GM12878 (cell line): ENCODE results near the gene PLAAT3. TPM values are rescaled to one million over a fixed set of nuclear protein-coding genes. Genes with fewer than 3 reads are reported as not detected.

Experiments used
- ATF2 ChIP-seq: IDR thresholded peaks from 2 replicates; pipeline ENCODE4 v1.6.1; 2012; ENCODE audit warnings: low read length, inconsistent platforms
- CHD4 ChIP-seq: fragments of 200-600 bp; sonication (generic); IDR thresholded peaks from 2 replicates; pipeline ENCODE4 v1.6.1; 2016; ENCODE audit warnings: mild to moderate bottlenecking
- EP300 ChIP-seq, 2 experiments: fragments of 150-350 bp in 1 of 2; IDR thresholded peaks; 2 replicates each; pipeline ENCODE4 v1.6.1; 2011 to 2012; ENCODE audit warnings: low read depth in 2 of 2, low read length in 2 of 2, borderline replicate concordance in 1 of 2, improper control_type of control experiment in 1 of 2, inconsistent platforms in 1 of 2; ENCODE audit not compliant: control insufficient read depth in 1 of 2
- MEF2A ChIP-seq: IDR thresholded peaks from 2 replicates; pipeline ENCODE4 v1.6.1; 2011; ENCODE audit warnings: low read depth, mild to moderate bottlenecking, low read length, moderate library complexity; ENCODE audit not compliant: insufficient read depth
- MTA3 ChIP-seq: IDR thresholded peaks from 2 replicates; pipeline ENCODE4 v1.6.1; 2012; ENCODE audit warnings: low read length, inconsistent platforms, borderline replicate concordance
- NBN ChIP-seq: fragments of 450-650 bp; IDR thresholded peaks from 2 replicates; pipeline ENCODE4 v1.6.1; 2016
- POU2F2 ChIP-seq: IDR thresholded peaks from 3 replicates; pipeline ENCODE4 v1.6.1; 2011; ENCODE audit warnings: low read depth, mild to moderate bottlenecking, low read length, borderline replicate concordance
- RBBP5 ChIP-seq: fragments of 200-600 bp; sonication (generic); conservative IDR thresholded peaks from 2 replicates; pipeline ENCODE4 v1.6.1; 2016
- SMC3 ChIP-seq: IDR thresholded peaks from 2 replicates; pipeline ENCODE4 v1.6.1; 2011; ENCODE audit warnings: low read length, improper control_type of control experiment, borderline replicate concordance
- SUPT20H ChIP-seq: IDR thresholded peaks from 2 replicates; pipeline ENCODE4 v1.6.1; 2011; ENCODE audit warnings: low read depth, mild to moderate bottlenecking, low read length, moderate library complexity, borderline replicate concordance; ENCODE audit not compliant: control insufficient read depth
- WRNIP1 ChIP-seq: IDR thresholded peaks from 2 replicates; pipeline ENCODE4 v1.6.1; 2011; ENCODE audit warnings: low read depth, low read length, improper control_type of control experiment, borderline replicate concordance
- ZSCAN29 ChIP-seq: fragments of 450-650 bp; IDR thresholded peaks from 2 replicates; pipeline ENCODE4 v1.6.1; 2017; ENCODE audit warnings: mild to moderate bottlenecking, moderate library complexity
- polyA plus RNA-seq, 11 experiments: library from polyadenylated mRNA; depleted of rRNA in 4 of 11; unstranded in 6 of 11; stranded (reverse) in 5 of 11; fragments of >200 nt; fragmentation: Nextera tagmentation in 4 of 11; fragmentation: Illumina TruSeq in 1 of 11; extraction: Ambion mirVana in 4 of 11; extraction: Trizol in 1 of 11; gene quantifications; 1 replicate in 1 of 11; 2 replicates in 10 of 11; pipeline versions ENCODE4 v1.2.1 to v1.2.3, GENCODE V29; 2011 to 2016; ENCODE audit warnings: inconsistent platforms in 2 of 11, missing spikeins in 2 of 11, low read depth in 1 of 11
- total RNA-seq, 4 experiments: library from RNA; depleted of rRNA in 3 of 4; stranded (reverse); fragments of >200 nt in 3 of 4; fragmentation: Illumina TruSeq in 1 of 4; extraction: Trizol in 1 of 4; gene quantifications; 2 replicates each; pipeline versions ENCODE4 v1.2.1 to v1.2.3, GENCODE V29; 2013 to 2021
- TF ChIP-seq, protein P1 (sequence below): fragments of 450-650 bp; IDR thresholded peaks from 2 replicates; pipeline ENCODE4 v1.6.1; 2017; ENCODE audit warnings: mild to moderate bottlenecking, low read depth, inconsistent platforms; ENCODE audit not compliant: poor library complexity, severe bottlenecking
- TF ChIP-seq, protein P2 (sequence below): fragments of 450-650 bp; IDR thresholded peaks from 2 replicates; pipeline ENCODE4 v1.6.1; 2016; ENCODE audit warnings: mild to moderate bottlenecking
- TF ChIP-seq, protein P3 (sequence below): fragments of 150-350 bp; IDR thresholded peaks from 2 replicates; pipeline ENCODE4 v1.6.1; 2016; ENCODE audit warnings: low read depth, low read length
- TF ChIP-seq, protein P4 (sequence below): fragments of 450-650 bp; formaldehyde crosslinking; IDR thresholded peaks from 2 replicates; pipeline ENCODE4 v1.4.0; 2020; ENCODE audit warnings: mild to moderate bottlenecking, moderate library complexity

Gene PLAAT3
- total and polyA plus RNA-seq, 10 of the 15 experiments (the other 5 are each of a cell fraction or from before 2014, with no cell fraction given) = 4.8 to 37.0 (median 14.8) TPM

GRCh38 chr11:63567044-63567840 lies 47.0 kb downstream of the PLAAT3 start (continued):
- TF ChIP-seq, protein P1, sequence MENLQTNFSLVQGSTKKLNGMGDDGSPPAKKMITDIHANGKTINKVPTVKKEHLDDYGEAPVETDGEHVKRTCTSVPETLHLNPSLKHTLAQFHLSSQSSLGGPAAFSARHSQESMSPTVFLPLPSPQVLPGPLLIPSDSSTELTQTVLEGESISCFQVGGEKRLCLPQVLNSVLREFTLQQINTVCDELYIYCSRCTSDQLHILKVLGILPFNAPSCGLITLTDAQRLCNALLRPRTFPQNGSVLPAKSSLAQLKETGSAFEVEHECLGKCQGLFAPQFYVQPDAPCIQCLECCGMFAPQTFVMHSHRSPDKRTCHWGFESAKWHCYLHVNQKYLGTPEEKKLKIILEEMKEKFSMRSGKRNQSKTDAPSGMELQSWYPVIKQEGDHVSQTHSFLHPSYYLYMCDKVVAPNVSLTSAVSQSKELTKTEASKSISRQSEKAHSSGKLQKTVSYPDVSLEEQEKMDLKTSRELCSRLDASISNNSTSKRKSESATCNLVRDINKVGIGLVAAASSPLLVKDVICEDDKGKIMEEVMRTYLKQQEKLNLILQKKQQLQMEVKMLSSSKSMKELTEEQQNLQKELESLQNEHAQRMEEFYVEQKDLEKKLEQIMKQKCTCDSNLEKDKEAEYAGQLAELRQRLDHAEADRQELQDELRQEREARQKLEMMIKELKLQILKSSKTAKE = peak; percentile 96
- TF ChIP-seq SUPT20H (no peak), RBBP5 (no peak), POU2F2 (peak; percentile 79; the same call in 2 of the 3 replicates), WRNIP1 (no peak), NBN (peak; percentile 95), EP300 (IDR thresholded peaks at IDR 0.05; ENCODE audit: borderline replicate concordance in 1 of 2, control insufficient read depth in 1 of 2, low read depth in 2 of 2, low read length in 2 of 2) (peak; percentile 92 to 99), CHD4 (no peak), SMC3 (no peak), ZSCAN29 (no peak), ATF2 (peak; percentile 88; the same call in 1 of the 2 replicates), MTA3 (no peak), MEF2A (0 out of 2 replicates have a peak, but pooled peaks have one; percentile 18)
- TF ChIP-seq, protein P2, sequence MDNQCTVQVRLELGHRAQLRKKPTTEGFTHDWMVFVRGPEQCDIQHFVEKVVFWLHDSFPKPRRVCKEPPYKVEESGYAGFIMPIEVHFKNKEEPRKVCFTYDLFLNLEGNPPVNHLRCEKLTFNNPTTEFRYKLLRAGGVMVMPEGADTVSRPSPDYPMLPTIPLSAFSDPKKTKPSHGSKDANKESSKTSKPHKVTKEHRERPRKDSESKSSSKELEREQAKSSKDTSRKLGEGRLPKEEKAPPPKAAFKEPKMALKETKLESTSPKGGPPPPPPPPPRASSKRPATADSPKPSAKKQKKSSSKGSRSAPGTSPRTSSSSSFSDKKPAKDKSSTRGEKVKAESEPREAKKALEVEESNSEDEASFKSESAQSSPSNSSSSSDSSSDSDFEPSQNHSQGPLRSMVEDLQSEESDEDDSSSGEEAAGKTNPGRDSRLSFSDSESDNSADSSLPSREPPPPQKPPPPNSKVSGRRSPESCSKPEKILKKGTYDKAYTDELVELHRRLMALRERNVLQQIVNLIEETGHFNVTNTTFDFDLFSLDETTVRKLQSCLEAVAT = 0 out of 2 replicates have a peak, but pooled peaks have one; percentile 37
- TF ChIP-seq, protein P3, sequence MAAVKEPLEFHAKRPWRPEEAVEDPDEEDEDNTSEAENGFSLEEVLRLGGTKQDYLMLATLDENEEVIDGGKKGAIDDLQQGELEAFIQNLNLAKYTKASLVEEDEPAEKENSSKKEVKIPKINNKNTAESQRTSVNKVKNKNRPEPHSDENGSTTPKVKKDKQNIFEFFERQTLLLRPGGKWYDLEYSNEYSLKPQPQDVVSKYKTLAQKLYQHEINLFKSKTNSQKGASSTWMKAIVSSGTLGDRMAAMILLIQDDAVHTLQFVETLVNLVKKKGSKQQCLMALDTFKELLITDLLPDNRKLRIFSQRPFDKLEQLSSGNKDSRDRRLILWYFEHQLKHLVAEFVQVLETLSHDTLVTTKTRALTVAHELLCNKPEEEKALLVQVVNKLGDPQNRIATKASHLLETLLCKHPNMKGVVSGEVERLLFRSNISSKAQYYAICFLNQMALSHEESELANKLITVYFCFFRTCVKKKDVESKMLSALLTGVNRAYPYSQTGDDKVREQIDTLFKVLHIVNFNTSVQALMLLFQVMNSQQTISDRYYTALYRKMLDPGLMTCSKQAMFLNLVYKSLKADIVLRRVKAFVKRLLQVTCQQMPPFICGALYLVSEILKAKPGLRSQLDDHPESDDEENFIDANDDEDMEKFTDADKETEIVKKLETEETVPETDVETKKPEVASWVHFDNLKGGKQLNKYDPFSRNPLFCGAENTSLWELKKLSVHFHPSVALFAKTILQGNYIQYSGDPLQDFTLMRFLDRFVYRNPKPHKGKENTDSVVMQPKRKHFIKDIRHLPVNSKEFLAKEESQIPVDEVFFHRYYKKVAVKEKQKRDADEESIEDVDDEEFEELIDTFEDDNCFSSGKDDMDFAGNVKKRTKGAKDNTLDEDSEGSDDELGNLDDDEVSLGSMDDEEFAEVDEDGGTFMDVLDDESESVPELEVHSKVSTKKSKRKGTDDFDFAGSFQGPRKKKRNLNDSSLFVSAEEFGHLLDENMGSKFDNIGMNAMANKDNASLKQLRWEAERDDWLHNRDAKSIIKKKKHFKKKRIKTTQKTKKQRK = no peak
- TF ChIP-seq, protein P4, sequence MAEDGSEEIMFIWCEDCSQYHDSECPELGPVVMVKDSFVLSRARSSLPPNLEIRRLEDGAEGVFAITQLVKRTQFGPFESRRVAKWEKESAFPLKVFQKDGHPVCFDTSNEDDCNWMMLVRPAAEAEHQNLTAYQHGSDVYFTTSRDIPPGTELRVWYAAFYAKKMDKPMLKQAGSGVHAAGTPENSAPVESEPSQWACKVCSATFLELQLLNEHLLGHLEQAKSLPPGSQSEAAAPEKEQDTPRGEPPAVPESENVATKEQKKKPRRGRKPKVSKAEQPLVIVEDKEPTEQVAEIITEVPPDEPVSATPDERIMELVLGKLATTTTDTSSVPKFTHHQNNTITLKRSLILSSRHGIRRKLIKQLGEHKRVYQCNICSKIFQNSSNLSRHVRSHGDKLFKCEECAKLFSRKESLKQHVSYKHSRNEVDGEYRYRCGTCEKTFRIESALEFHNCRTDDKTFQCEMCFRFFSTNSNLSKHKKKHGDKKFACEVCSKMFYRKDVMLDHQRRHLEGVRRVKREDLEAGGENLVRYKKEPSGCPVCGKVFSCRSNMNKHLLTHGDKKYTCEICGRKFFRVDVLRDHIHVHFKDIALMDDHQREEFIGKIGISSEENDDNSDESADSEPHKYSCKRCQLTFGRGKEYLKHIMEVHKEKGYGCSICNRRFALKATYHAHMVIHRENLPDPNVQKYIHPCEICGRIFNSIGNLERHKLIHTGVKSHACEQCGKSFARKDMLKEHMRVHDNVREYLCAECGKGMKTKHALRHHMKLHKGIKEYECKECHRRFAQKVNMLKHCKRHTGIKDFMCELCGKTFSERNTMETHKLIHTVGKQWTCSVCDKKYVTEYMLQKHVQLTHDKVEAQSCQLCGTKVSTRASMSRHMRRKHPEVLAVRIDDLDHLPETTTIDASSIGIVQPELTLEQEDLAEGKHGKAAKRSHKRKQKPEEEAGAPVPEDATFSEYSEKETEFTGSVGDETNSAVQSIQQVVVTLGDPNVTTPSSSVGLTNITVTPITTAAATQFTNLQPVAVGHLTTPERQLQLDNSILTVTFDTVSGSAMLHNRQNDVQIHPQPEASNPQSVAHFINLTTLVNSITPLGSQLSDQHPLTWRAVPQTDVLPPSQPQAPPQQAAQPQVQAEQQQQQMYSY (CRISPR knock-in tag) = no peak
